Amniotic epithelial cell (primary cell): Measurements from ENCODE around the gene TBC1D5.
A peak's percentile ranks its signal among the peaks of the same experiment; 100 is the strongest.

Source experiments
- DNase-seq: peaks from one replicate; pipeline ENCODE4 v3.0.0-alpha.2; 2010; ENCODE audit warnings: low read depth

The TBC1D5 gene

DNA sequence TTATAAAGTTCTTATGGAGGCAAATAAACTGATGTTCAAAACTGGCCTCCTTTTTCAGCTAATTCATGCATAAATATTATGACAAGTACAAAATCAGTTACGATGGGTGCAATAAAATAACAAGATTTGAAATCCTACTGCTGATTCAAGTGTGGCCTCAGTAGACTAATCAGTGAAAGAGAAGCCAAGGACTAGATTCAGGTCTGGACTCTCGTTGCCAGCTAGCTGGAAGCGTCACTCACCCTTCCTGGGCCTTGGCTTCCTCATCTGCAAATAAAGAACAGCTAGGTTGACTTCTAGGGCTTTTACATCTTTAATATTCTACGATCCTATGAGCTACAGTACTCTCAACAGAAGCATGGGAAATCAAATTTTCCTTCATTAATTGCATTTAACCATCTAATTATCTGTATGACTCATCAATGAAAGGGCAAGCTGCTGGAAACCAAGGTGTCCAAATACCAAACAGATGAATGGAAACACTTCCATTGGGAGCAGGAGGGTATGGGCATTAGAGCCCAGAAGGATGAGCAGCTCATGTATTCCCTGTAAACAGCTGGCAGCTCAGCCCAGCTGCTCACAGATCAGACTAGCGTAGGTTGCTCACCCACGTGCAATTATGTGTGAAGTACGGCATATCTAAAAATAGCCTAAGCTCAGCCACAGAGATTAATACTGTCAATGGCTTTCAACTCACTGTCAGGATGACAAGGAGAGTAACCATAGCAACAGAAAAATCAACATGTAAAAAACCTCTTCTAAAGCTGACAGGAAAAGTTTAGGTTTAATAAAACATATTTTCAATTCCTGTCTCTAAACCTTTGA is 562.8 kb downstream of the TBC1D5 start:
- no peak for DNase-seq

DNA sequence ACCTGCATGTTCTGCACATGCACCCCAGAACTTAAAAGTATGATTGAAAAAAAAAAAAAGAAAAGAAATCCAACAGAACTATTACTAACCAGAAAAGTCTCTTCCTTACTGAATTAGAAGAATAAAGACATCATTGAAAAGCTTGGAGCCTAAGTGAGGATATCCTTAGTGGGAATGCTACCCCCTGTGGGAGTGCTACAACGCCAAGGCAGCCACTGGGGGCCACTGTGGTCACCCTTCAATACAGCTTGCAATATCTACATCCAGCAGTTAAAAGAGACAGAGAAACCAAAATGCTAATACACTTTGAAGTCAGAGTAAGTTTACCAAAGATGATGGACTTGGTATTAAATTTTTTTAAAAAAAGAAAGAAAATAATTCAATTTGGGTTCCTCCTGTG is 565.7 kb downstream of the TBC1D5 start:
- no peak for DNase-seq

DNA sequence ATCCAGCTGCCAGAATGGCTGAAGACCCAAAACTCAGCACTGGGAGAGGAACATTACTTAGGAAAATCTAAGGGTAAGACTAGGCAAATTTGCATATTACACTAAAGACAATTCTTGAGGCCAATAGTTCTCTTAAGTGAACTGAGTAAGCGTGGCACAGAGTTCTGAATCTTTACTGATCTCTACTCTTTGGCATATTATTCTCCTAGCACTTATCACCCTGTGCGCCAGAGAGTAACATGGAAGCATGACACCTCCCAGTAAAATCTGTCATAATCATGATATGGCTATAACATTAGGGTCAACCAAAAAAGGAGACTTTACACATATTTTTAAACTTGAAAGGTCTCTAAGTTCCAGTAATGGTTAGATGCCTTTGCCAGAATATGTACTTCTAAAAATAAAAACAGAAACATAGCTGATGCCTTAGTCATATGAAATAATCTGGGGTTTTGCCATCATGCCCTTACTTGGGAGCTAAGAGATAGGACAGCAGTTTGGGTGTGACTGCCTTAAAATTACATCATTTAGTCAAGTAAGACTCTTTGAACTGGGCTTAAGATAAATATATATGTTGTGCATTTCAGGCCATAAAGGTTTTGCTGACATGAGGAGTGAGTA is 567.1 kb downstream of the TBC1D5 start:
- peak; percentile 74 for DNase-seq

DNA sequence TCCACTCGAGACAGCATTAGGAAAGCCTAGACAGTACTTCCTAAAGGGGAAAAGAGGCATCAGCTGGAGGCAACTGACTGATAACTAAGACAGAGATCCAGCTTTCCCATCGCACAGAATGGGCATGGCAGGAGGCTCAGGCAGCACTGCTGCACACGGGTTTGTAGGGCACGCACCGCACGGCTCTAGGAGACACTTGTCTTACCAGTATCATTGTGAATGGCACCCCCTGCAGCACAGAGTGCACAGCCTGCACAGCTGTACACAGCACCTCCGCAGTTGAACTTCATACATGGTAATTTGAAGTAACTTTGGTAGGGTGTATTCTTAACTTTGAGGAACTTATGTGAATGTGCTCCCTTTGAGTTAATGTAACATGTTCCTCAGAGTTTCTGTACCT is 576.1 kb downstream of the TBC1D5 start:
- no peak for DNase-seq

DNA sequence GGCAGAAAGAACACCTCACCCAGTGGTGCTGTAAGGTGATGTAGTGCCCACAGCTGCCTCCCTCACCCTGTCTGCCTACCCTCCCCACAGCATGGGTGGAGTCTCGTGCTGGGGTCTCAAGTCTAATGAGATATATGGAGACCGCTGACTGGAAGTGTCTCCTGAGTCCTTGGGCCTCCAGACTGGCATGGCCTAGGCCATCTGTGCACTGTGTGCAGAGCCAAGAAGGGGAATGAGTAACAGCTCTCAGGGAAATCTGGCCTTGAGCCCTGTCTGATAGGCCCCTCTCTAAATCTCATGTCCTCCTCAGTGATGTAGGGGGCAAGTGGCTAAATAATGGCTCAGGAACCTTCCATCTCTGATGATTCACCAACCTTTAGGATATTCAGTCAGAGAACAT is 580.3 kb downstream of the TBC1D5 start:
- DNase-seq: no peak

DNA sequence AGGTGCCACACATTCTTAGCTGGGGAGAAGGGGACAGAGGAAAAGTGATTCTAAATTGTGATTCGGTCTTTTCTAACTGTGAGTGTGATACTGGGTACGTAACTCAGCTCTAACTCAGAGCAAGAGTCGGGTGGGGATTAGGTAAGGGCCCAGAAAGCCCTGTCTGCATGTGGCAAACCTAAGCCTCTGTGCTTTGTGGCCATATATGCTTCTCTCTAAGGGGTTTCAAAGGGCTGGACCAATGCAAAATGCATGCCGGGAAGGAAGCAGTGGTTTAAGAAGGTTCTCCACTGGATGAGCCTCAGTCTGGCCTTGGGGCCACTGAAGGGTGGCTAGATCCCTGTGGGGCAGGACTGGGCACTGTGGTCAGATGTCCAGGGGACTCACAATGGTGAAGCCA is 581.8 kb downstream of the TBC1D5 start:
- no peak for DNase-seq

DNA sequence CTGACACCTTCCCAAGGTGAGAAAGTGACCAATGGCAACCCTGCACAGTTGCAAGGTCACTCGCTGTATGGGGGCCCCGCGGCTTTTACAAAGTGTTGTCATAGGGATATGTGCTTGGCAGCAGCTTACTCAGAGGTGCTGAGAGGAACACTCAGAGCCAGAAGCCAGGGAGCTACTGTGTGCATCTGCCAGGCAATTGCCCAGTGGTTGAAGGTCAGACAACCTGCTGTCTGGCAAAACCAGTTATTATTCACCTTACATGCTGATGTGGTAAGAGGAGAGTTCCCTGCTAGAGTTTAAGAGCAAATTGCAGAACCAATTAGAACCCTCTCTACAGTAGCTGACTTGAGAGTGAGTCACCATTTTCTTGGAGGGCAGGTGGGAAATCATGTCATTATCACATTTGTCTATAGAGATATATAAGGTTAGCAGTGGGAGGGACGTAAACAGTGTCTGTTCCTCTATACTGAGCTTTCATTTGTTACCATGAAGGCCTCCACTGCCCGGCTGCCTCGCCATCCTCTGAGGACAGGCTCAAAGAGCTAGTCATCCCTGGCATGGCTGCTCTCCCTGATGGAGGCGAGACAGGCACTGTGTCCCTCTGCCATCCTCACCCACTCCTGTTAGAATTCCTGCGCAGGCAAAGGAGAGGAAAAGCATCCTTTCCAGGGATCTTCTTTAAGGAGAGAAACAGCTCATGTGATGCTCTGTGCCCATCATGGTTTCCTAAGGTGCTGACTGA is 583.3 kb downstream of the TBC1D5 start:
- DNase-seq: peak; percentile 13

DNA sequence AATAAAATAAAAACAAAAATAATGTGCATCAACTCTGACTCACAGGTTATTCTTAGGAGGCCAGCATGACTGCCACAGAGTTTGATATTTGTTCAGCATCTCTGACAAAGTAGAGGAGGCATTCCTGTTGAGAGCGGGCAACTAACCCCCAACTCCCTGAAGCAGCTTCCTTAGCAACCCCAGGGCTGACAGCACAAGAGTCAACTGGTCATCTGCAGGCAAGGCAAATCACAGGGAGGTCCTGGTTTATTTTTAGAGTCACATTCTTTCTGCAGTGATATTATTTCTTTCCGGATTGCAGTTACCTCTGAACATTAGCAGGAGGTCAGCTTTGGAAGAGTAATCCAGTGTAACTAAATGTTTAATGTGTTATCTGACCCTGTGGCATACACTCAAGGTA is 584.7 kb downstream of the TBC1D5 start:
- DNase-seq: no peak

DNA sequence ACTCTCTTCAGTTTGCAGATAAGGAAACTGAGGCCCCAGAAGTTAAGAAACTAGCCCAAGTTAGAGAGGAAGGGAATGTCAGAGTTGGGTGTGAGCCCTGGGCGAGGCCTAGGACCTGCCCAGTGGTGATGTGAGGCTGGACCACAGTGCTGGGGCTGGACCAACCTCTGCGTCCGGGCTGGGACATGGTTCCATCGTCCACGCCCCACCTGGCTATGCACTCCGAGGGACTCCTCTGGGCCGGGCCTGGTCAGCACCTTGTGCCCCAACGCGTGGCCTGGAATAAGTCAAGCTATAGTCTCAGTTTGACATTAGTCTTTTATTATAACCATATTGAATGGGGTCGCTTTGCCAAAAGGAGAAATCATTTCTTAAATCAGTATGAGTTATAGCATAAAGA is 585.6 kb downstream of the TBC1D5 start:
- no peak for DNase-seq

DNA sequence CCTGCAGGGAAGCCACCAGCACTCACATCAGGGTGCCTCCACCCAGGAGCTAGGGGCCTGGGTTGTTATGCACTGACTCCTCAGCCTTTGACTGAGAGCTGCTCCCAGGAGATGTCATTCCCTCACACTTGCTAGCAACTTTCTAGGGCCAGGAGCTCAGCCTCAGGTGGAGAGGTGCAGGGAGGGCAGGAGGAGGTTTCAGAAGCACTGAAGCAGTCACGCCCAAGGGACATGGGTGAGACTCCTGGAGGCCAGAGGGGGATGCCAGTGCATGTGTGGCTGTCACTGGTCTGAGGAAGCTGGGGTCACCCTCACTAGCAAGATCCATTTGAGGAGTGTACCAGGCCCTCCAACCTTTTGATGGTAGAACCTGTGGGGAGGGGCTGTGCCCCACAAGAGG is 586.5 kb downstream of the TBC1D5 start:
- DNase-seq: no peak

DNA sequence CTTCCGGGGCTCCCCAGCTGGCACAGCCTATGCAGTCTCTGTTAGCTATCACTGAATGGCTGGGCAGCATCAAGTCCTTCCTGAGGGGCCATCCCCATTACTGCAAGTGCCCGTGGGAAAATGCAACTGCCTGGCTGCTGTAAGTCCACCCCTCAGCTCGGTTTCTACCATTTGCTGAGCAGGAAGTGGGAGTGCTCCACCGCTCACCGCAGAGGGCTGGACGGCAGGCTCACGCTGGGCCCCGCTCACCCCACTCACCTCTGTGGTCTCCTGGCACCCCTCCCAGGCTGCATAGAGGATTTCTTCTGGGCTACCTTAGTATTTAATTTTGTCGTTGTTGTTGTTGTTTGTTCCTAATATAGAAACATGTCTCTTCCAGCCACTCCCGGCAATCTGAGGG is 587.5 kb downstream of the TBC1D5 start:
- no peak for DNase-seq

DNA sequence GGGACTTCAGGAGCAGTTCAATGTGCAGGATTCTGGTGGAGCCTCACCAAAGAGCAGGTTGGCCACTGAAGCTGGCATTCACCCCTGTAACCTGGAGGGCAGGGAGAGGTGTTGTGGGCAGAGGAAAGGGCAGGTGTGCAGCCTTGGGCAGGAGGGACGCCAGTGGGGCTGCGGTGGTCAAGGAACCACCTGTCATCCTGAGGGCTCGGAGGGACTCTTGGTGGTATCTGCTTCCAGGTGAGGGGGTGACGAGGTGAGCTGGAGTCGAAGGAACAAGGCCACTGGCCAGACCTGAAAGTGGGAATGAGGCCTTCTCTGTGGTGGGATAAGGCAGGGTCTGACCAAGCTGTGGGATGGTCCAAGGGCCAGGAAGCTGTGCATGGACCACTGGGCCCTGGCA is 588.2 kb downstream of the TBC1D5 start:
- no peak for DNase-seq

DNA sequence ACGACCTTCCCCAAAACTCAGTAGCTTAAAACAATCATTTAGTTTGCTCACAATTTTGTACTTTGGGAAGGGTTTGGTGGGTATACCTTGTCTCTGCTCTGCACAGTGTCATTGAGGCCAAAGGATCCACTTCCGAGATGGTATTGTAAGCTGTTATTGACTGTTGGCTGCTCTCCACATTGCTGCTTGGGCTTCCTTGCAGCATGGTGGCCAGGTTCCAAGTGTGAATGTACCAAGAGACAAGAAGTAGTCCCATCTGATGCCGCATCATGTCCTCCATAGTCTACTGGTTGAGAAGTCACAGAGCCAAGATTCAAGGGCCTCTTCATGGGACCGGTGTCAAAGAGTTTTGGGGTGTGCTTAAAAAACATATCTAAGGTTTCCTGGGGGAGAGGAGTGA is 589.2 kb downstream of the TBC1D5 start:
- DNase-seq: no peak

DNA sequence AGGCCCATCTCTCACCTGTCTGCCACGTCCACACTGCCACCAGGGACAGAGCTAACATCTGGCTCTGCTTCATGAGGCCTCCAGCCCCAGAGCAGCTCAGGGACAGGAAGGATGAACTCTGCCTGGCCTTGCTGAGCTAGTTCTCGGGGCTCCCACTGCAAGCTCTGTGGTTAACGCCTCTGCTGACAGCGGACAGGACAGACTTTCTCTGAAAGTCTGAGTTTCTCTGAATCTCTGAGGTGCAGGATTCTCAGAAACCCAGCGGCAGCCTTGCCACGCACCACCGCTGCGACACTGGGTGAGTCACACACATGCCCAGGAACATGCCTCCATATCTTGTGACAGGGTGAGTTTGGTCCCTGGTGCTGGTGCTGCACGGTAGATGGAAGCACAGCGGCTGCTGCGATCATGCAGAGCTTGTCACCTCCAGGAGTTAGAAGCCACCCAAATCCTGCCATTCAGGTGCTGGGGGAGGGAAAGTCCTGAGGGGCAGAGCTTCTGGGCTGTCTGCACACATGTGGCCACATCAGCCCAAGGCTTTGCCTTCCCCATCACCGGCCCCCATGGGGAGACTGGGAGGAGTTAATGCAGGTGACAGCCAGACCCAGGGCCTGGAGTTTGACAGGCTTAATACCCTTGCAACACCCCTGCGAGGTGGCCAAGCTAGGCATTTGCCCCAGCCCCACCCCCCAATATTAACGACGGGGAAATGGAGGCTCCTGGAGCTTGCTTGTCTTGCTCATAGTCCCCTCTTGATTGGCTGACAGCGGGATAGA is 590.6 kb downstream of the TBC1D5 start:
- DNase-seq: no peak

DNA sequence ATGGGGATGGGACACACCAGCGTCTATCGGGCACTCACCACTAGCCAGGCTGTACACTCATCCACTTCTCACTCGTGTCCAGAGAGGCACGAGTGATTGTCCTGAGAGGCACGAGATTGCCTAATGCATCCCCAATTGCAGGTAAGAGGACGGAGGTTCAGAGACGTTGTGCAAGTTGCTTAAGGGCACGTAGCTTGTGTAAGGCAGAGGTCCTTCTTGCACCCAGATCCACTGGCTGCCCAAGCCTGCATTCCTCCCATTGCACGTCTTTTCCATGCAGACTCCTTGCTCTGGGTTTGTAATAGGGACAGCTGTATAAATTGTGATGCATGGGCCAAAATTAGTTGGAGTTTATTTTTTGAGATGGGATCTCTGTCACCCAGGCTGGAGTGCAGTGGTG is 593.4 kb downstream of the TBC1D5 start:
- no peak for DNase-seq

DNA sequence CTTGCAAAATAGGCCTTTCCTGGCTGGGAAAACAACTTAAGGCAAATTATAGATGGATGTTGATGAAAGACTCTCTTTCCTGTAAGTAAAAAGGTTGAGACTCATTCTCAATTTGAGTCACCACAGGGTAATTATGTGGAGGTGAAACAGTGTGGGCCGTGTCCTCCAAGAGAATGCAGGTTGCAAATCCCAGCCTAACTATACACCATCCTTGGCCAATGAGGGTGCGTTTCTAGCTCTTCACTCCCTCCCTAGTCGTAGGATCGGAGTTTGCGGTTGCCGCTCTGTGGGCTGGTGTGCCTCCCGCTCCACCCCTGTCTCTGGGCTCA is 597.8 kb downstream of the TBC1D5 start:
- DNase-seq: no peak

DNA sequence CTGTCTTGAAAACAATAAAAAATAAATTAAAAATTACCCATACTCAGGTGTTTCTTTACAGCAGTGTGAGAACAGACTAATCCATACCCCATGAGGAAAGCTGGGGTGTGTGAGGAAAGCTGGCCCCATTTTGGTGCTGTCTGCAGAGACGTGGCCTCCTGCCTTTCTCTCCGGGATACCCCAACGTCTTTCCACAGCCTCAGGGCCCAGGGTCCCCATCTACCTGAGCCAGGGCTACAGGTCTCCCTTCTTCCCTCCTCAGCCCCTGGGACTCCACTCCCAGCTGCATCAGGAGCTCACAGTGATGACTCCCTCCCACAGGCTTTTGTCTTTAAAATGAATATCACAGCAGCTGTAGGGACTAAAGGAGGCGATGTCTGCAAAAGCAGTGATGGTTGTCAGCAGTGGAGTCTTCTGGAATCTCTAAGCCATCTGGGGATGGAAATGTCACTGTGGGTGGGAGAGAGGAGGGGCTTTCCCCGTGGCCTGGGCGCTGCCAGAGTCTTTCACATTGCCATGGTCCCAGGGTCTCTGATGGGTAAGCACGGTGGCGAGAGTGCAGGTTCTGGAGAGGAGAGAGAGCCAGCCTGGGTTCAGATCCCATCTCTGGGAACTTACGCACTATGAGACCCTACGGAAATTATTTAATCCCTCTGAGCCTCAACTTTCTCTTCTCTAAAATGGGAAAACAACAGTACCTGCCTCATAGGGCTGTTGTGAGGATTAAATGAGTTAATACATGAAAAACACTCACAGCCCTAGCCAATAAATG is 598.4 kb downstream of the TBC1D5 start:
- DNase-seq: no peak

DNA sequence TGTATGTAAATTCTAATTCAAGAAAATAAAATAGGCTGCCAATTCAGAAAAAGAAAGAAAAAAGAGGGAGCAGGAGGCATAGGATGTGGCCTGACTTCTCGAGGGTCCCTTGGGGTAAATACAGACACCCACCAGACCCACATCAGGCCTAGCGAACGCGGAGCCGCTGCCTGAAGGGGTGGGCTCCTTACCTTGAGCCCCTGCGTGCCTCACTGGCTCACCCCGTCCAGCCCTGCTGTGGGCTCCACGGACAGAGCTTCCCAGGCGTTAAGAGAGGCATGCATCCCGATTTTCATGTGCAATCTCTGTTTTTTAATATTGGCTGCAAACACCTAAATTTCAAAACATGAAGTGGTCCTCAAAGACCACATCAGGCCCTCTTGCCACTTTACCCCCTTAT is 599.9 kb downstream of the TBC1D5 start:
- no peak for DNase-seq

DNA sequence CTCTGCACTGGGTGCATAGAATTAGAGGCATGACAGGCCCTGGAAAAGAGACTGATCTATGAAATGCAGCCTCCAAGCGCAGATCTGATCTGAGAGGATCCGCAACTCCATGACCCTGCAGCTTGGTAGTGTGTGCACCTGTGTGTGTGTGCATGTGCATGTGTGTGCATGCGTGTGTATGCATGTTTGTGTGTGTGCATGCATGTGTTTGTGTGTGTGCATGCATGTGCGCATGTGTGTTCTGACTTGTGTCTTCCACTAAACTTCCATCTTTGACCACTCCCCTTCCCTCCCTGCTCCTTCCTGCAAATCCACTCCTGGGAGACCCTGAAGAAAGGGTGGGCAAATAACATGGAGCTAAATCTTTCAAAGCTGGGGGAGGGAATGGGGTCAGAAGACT is 600.7 kb downstream of the TBC1D5 start:
- no peak for DNase-seq

DNA sequence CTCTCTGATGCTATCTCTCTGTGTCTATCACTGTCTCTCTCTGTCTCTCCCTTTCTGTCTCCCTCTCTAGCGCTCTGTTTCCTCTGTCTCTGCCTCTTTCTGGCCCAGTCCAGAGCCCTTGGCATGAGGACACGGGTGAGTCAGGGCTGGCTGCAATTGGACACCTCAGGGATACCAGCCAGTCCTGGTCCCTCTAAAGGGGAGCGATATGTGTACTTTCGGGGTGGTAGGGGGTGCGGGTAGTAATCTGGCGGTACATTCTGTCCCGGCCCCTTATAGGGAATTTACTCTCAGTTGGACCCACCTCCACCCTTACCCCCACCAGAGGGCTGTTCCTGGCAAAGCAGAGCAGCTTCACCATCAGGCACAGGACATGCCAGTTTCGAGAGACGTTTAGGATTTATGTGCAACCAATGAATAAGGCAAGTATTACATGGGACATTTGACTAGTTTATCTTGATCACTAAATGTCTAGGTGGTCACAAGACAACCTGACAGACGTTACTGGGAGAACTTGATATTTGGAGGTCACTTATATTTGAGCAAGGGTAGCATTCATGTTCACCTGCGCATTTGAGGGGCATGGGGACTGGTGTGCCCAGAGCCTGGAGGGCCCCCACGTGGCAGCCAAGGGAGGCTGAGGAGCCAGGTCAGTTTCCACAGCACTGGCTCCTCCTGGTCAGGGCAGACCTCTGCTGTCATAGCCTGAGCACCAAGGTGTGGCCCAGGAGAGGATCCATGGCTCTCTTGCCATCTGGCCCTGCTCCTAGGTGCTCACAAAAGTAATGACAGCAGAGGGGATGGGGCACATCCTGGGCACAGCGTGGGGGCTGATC is 601.5 kb downstream of the TBC1D5 start:
- no peak for DNase-seq
